ENCODE data around the gene HMCN2.

HMCN2 gene

GRCh38 chr9:130448771-130449603 lies 183.4 kb downstream of the HMCN2 start:
- TF ChIP-seq CTCF (IDR thresholded peaks at IDR 0.05; ENCODE audit: low read length, missing control alignments) = no peak
- H3K4me3 ChIP-seq (replicated peaks; ENCODE audit: low read depth, low read length) = no peak overlapping the region

GRCh38 chr9:130450344-130451003 lies 184.9 kb downstream of the HMCN2 start:
- DNase-seq (ENCODE audit: low read depth) = no peak
- no peak for TF ChIP-seq CTCF (IDR thresholded peaks at IDR 0.05; ENCODE audit: low read length, missing control alignments)
- no peak overlapping the region for H3K4me3 ChIP-seq (replicated peaks; ENCODE audit: low read depth, low read length)

More at GRCh38 chr9:130448771-130449603, 183.4 kb downstream of the HMCN2 start:
- DNase-seq (ENCODE audit: low read depth) = no peak

GRCh38 chr9:130451004-130451390 lies 185.4 kb downstream of the HMCN2 start:
- H3K4me3 ChIP-seq (replicated peaks; ENCODE audit: low read depth, low read length) = no peak overlapping the region
- TF ChIP-seq CTCF (IDR thresholded peaks at IDR 0.05; ENCODE audit: low read length, missing control alignments) = no peak
- DNase-seq (ENCODE audit: low read depth) = no peak

GRCh38 chr9:130451509-130452388 lies 186.2 kb downstream of the HMCN2 start:
- DNase-seq (ENCODE audit: low read depth) = peak; percentile 98
- H3K4me3 ChIP-seq (replicated peaks; ENCODE audit: low read depth, low read length) = no peak overlapping the region
- TF ChIP-seq CTCF (IDR thresholded peaks at IDR 0.05; ENCODE audit: low read length, missing control alignments) = peak; percentile 57

- DNase-seq (ENCODE audit: low read depth) = no peak
- no peak for TF ChIP-seq CTCF (IDR thresholded peaks at IDR 0.05; ENCODE audit: low read length, missing control alignments)
- H3K4me3 ChIP-seq (replicated peaks; ENCODE audit: low read depth, low read length) = no peak overlapping the region
Observed at GRCh38 chr9:130452835-130453234, 187.3 kb downstream of the HMCN2 start.

- no peak overlapping the region for H3K4me3 ChIP-seq (replicated peaks; ENCODE audit: low read depth, low read length)
- DNase-seq (ENCODE audit: low read depth) = peak; percentile 74
- TF ChIP-seq CTCF (IDR thresholded peaks at IDR 0.05; ENCODE audit: low read length, missing control alignments) = no peak
Observed at GRCh38 chr9:130453487-130453886, 187.9 kb downstream of the HMCN2 start.

All from fibroblast of pulmonary artery (primary cell).